Esophagus muscularis mucosa (tissue), 3 donors: ENCODE results near the gene GADD45G.

Experiments
- POLR2A ChIP-seq: fragments of 450-650 bp; IDR thresholded peaks from one replicate; pipeline ENCODE4 v1.6.1; 2017; ENCODE audit warnings: antibody characterized with exemption, moderate library complexity, mild to moderate bottlenecking, low read depth
- TF ChIP-seq, protein P1 (sequence below), 3 experiments: fragments of 200-600 bp in 2 of 3; fragments of 450-650 bp in 1 of 3; sonication (generic) in 2 of 3; IDR thresholded peaks; one replicate each; pipeline ENCODE4 v1.5.1; 2017 to 2019; ENCODE audit warnings: antibody characterized with exemption in 3 of 3, mild to moderate bottlenecking in 2 of 3, moderate library complexity in 1 of 3

DNA sequence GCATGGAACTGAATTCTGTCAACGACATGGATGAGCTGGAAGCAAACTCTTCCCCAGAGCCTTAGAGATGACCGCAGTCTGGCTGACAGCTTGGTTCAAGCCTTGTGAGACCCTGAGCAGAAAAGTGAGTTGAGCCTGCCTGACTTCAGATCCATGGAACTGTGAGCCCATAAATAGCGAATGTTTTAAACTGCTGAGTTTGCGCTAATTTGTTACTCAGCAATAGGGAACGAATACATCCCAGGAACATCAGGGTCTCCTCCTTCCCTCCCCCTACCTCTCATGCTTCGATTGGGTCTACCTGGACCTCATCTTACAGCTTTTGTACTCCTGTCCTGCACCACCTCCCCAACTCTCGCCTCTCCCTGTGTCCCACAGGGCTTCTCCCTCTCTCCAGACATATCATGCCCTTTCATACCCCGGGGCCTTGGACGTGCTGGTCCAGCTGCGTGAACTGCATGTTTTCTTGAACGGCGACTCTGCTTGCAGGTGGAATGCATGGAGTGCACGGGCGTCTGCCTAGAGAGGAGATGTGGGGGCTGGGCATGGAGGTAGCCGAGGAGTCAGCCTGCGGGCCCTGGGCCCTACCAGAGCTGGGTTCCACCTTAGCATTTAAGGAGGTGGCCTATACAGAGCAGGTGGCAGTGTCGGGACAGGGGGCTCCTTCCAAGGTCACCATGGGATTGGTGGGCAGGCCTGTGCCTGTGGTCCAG is 7.9 kb downstream of the GADD45G start:
- TF ChIP-seq, protein P1, sequence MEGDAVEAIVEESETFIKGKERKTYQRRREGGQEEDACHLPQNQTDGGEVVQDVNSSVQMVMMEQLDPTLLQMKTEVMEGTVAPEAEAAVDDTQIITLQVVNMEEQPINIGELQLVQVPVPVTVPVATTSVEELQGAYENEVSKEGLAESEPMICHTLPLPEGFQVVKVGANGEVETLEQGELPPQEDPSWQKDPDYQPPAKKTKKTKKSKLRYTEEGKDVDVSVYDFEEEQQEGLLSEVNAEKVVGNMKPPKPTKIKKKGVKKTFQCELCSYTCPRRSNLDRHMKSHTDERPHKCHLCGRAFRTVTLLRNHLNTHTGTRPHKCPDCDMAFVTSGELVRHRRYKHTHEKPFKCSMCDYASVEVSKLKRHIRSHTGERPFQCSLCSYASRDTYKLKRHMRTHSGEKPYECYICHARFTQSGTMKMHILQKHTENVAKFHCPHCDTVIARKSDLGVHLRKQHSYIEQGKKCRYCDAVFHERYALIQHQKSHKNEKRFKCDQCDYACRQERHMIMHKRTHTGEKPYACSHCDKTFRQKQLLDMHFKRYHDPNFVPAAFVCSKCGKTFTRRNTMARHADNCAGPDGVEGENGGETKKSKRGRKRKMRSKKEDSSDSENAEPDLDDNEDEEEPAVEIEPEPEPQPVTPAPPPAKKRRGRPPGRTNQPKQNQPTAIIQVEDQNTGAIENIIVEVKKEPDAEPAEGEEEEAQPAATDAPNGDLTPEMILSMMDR (IDR thresholded peaks at IDR 0.05), result no peak
- TF ChIP-seq POLR2A, result no peak
